Hematopoietic multipotent progenitor cell treated with erythropoietin and hydrocortisone succinate and interleukin-3 and kit ligand, for 15 days (in vitro differentiated cells): Measurements from ENCODE around the gene FMN2.

Source experiments
- DNase-seq: peaks from one replicate; pipeline ENCODE4 v3.0.0-alpha.2; 2015; ENCODE audit warnings: low spot score

FMN2 gene

DNA sequence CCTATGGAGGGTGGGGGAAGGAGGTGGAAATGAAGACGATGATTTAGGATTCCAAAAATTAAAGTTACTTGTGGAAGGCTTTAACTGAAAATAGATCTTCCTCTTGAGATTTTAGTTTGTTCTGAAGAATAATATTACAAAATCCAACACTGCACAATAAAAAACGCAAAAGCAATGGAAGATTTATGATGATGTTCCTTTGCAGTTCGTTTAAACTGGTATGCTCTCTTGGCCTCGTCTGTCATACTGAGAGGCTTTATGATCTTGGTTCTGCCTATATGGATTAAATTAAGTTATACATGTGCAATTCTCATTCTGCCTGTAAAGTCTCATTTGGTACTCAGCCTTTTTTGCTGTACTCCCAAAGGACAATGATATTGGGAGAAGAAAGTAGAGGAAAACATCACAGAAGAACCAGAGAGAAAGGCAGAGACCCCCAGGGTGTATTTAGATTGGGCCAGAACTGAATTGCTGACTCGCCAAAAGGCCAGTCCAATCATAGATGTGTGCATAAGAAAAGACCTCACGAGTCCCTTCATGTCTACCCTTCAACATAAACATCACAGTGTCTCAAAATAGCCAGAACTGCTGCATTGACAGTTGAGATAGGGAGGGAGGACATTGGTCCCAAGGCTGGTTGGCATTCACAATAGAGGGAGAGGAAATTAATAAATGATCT, 331.7 kb downstream of the FMN2 start:
- DNase-seq: no peak

DNA sequence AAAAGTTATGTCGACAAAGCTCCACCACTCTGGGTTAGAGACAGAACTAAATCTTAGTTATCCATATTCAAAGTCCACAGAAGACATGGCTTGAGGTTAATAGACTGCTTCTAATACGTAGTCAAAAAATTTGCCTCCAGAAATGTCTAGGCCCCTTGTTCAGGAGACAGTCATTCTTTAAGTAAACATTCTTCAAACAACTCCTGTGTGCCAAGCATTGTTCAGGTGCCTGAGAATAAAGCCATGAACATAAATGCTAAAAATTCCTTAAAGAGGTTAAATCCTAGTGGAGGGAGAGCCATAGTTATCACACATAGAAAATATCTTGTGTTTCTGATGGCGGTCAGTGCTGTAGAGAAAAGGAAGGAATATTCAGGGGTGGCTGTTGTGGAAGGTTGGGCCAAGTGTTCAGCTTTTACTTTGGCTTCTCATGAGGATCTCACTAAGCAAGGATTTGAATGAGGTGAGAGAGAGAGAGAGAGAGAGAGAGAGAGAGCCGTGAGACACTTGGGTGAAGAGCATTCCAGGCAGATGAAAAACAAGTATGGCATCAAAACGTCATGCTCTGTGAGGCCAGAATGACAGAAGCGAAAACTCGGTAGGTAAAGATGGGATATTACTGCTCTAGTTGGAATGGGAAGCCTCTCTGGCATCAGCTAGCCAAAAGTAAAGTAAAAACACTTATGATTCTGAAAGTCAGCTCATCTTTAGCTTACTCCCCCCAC, 333.2 kb downstream of the FMN2 start:
- no peak for DNase-seq

DNA sequence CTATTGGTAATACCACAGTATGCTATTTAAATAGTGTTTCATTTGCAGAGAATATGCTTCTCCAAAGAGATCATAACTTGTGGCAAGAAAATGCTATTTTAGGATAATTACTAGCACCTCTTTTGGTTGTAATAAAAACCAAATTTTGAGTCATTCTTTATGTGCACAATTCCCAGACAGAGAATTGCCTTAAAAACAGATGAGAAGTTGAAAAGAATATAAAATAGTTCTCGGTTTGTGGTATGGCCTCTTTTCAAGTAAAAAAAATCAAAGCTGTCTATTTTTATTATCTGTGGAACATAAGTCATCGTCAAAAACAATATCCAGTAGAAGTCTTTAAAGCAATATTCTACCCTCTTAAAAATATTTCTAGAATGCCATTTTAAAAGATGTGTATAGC, 334.4 kb downstream of the FMN2 start:
- DNase-seq: no peak

DNA sequence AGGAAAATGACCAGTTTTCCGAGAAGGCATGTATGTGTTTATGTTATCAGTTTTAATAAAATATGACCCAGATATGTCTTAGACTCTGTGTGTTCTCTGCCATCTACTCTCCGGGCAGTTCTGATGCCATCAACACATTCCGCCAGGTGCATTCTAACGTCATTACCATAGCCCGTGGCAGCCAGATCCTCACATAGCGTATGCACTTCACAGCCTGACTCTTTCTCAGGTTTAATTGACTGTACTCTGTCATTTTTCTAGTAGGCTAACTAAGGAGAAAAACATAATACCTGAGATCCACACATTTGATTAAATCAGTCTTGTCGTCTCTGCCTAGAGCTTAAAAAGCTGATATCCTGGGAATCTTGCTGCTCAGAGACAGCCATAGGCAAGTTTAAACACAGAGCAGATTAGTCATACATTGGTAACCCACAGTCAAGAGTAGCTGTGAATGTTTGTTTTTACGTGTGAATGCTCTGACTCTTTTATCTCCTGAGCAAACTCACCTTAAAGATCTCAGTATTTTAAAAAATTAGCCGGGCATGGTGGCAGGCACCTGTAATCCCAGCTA, 344.4 kb downstream of the FMN2 start:
- no peak for DNase-seq

DNA sequence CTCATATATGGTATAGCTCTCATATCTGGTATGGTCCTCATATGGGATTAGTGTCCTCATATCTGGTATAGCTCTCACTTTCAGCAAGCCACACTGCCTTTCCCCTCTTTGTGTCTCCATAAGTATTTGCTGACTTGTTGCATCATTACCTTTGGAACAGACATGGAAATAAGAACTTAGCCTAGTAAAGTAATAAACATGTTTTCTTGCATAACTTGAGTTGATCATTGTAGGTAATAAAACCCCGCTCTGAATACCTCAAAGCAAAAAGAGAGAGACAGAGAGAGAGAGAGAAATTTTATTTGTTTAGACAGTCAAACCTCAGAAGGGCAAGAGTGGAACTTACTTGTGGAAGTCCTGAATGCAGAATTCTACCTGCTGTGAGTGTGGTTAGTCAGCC, 350.0 kb downstream of the FMN2 start:
- no peak for DNase-seq

DNA sequence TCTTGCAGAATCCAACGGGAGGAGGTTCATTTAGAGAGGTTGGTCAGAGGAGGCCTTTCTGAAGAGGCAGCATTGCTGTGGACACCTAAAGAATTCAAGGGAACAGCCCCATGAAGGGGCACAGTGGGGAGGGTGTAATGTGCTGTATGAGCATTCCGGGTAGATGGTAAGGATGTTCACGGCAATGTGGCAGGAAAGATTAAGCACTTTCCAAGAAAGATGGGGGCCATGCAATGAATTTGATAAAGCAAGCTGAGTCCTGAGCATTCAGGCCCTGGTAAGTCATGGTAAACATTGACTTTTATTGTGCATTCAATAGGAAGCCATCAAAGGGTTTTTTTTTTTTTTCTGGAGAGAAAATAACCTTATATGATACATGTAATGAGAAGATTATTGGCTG, 353.7 kb downstream of the FMN2 start:
- no peak for DNase-seq

DNA sequence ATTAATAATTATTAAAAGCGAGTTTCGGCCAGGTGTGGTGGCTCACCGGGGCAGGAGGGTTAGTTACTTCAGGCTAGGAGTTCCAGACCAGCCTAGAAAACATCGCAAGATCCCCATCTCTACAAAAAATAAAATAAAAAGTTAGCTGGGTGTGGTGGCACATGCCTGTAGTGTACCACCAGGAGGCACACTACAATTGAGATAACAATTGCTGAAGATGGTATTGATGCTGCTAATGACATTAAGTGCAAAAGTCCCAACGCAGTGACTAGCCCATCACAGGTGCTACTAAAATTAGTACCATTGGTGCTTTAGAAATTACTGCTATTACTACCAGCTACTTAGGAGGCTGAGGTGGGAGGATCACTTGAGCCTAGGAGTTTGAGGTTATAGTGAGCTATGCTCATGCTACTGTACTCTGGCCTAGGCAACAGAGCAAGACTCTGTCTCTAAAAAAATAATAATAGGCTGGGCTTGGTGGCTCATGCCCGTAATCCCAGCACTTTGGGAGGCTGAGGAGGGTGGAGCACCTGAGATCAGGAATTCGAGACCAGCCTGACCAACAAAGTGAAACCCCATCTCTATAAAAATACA, 363.6 kb downstream of the FMN2 start:
- DNase-seq: no peak

DNA sequence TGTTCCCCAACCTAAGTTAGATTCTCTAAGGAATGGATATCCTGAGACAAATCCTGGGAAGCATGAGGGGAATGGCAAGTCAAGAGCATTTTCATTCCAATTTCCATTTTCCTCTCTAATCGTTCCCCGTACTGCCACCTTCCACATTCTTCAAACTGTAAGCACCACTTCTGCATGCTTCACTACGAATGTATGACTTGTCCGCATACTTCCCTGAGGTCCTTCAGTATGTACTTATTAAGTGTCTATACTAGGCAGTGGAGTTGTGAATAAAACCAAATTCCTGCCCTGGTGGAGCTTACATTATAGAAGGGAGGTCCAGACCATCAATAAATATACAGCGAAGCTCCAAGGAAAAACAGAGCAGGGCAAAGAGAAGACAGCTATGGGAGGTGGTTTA, 365.5 kb downstream of the FMN2 start:
- no peak for DNase-seq

DNA sequence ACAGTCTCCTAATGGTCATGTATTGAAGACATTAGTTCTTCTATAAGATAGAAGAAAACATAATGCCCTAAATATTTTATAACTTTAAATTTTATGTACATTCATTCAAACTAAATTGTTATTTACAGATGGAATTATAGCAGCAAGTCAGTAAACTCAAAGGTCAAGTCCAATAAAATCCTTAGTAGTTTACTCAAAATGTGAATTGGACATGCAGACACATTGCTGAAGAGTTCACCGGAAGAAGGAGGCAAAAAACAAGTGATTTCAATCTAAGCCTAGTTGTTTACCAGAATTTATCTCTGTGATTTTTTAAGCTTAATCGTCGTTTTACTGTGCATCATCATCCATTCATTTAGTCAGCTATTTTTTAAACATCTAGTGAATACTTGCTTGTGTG, 370.6 kb downstream of the FMN2 start:
- no peak for DNase-seq

DNA sequence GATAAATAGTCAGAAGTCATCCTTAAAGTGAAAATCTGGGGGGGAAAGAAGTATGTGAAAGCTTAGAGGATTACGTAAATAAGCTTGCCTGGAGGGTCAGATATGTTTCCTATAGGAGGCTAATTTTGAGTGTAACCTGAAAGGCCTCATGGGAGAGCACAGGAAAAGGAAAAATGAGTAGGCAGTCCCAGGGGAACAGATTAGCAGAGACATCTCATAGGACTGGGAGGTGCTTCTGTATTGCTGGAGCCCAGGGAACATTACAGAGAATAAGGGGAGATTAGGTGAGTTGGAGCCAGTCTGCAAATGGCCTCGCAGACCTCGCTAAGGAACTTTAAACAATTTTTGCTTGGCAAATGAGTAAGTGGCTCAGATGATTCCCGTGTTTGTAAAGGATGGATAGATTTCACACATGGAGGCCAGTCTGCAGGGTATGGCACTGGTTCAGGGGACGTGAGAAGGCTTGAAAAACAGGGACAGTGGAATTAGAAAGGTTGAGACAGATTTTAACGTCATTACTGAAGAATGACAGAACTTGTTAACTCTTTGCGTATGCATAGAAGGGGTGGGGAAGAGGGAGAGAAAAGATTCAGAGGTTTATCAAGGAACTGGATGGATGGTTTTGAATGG, 371.2 kb downstream of the FMN2 start:
- DNase-seq: no peak

DNA sequence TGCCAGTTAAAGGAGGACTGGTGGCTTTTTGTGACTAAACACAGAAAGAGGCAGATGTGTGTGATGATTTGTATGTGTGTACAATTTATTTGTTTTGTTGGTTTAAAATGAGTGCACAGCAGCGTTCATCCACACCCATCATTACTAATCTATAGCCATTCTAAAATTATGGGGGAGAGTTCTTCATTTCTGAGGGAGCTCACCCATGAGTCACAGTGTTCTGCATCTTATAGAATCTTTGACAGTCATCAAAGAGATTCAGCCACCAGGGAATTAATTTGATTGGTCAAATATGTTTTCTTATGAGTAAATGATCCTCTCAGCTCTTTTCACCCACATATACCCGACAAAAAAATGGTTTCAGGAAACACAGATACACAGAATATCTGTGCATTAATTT, 372.4 kb downstream of the FMN2 start:
- no peak for DNase-seq

DNA sequence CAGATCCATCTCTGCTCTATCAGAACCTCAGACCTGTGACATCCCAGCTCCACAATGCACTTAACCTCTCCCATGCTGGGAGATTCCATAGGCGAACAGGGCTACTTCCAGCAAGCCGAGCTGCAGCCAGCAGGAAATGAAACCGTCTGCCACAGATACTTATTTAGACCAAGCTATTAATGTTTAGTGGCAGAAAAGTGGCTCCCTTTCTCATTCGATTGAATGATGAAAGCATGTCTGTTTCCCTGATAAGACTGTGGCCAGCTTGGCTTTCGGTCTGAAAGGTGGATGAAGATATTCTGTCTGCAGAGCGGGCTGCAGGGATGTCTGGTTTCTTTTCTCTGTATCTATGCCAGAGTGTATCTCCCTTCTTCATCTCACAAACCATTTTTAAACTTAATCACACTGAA, 373.9 kb downstream of the FMN2 start:
- no peak for DNase-seq

DNA sequence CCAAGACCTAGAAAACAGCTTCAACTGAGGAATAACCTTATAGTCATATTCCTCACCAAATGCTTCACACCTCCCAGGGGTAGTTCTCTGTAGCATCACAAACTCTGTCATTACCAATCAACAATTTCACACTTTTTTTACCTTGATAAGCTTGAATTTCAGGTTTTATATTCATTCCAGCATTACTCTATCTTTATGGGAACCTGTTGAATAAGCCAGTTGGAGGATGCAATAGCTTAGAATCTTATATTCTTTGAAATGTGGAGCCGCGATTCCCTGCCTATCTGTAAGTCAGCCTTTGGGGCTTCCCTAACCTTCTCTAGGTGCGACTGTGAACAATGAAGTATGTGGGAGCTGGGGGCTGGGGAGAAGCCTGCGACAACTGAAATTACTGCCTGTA, 374.8 kb downstream of the FMN2 start:
- DNase-seq: no peak

DNA sequence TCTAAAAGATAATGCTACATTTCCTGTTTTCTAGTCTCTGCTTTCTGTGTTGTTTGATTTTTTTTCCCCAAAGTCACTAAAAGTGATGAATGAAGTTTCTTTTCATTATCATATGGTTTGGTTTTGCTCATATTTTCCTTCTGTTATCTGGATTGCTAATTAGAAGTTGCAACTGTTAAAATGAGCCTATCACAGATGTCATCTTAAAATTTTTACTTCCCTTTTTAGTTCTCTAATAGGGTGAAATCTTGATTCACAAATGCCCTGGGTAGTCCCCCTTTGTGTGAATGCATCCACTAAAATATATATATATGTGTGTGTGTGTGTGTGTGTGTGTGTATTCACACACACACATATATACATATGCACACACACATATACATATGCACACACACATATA, 376.2 kb downstream of the FMN2 start:
- DNase-seq: no peak

DNA sequence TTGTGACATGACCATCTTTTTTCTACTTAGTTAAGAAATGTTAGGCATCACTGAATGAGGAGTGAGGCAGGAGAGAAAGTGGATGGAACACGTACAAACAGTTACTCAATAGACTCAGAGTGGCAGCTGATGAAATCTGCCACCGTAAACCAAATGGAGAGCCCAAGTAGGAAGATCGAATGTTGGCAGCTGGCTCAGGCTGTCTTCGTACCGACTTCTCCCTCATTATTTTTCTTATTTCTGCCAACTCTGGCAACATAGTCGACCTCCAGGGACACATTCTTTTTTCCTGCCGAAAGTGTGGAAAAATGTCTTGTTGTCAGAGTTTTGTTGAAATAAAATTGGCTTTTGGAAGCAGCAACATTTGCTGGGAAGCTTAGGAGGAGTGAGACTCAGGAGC, 377.0 kb downstream of the FMN2 start:
- DNase-seq: no peak

DNA sequence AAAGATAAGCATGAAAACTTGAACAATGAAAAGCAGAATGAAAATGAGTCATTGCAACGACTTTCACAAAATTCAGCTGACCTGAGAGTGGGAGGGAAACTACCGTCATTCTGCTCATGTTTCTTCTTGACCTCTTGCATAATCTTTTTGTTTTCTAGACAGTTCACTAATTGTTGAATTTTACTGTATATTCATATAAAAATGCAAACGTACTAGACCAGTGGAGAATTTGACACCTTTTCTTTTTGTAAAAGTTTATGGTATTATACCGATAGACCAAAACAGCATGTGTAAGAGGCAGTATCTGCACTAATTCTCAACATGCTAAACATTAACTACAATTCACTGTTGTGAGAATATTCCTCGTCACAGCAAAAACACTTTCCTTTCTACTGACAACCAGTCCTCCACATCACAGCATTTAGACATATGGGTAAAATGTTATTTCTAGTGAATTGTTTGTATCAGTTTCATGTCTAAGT, 382.5 kb downstream of the FMN2 start:
- no peak for DNase-seq

DNA sequence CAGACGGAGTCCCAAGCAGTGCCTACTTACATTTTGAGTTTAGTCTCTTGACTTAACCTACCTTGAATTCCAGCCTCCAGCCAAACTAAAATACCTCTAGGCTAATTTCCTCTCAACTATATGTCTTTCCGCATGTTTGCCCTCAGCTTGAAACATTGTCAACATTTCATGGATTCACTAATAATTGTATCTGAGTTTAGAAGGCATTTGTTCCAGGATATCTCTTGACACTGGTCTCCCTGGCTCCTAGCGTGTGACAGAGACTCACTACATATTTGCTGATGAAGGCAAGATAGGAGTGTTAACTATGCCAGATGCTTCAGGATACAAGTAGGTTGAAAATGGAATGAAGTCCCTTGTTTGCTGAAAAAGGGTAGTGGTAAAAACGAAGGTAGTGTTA, 384.1 kb downstream of the FMN2 start:
- DNase-seq: no peak

DNA sequence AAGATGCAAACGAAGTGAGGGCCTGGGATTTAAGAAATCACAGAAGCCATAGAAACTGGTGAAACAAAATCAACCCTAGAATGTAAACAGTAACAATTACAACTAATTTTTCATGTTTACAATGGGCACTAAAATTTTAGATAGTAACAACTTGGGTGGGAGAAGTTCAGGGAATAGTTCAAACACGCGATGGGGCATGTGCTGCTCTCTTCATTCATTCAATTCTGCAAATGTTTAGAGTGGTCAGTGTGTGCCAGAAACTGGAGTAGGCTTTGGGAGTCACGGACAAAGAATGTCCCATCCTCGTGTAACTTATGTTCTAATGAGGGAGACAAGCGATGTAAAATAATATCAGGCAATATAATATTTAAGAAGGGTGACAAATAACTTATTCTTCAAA, 386.9 kb downstream of the FMN2 start:
- DNase-seq: no peak

DNA sequence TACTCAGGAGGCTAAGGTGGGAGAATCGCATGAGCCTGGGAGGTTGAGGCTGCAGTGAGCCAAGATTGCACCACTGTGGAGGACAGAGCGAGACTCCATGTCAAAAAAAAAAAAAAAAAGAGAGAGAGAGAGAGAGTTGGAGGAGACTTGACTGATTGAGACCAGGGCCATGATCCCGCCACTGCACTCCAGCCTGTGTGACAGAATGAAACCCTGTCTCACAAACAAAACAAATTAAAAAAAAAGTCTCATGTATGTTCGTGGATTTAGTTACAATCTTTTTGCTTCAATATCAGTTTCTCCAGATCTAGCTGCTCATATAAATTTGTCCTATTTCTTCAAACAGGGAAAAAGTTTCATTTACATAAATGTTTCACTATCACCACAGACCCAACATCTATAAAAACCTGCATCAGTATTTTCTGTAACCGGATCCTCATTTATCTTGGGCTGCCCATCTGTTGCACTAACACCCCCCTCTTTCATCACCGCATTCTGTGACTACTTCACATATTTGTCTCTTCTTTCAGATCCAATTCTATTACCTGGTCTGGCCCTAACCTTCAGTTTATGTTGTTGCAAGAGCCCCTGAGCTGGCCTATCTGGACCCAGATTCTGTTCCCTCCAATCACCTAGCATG, 393.2 kb downstream of the FMN2 start:
- DNase-seq: no peak

DNA sequence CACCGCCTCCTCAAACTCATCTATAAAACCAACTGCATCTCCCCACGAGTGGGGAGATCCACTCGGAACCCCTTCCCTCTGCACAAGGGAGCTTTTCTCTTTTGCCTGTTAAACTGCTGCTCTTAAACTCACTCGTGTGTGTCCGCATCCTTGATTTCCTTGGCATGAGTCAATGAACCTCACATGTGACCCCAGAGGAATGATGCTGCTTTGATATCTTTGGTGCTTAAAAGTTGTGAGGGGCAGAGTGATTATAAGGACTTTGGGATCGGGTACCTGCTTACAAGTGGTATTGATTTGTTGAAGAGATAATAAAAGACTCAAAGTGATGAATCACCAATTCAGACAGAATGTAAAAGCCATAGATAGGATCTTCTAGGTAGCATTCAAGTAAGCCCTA, 394.9 kb downstream of the FMN2 start:
- DNase-seq: no peak

DNA sequence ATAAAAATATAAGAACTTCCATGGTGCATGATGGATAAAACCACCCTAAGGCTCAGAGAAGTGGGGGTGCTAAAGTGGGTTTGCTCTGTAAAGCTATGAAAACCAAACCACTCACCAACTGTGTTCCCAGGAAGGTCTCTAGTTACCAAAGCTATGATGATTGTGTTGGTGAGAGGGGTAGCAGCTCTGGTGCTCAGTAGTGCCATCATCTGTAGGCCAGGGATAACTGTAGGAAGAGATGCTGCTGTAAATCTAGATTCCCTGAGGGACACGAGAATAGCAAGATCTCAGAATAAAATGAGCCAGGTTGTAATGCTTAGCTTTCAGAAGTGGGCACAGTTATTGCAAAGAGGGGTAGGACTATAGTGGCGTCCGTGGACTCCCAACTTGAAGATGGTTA, 395.8 kb downstream of the FMN2 start:
- no peak for DNase-seq

DNA sequence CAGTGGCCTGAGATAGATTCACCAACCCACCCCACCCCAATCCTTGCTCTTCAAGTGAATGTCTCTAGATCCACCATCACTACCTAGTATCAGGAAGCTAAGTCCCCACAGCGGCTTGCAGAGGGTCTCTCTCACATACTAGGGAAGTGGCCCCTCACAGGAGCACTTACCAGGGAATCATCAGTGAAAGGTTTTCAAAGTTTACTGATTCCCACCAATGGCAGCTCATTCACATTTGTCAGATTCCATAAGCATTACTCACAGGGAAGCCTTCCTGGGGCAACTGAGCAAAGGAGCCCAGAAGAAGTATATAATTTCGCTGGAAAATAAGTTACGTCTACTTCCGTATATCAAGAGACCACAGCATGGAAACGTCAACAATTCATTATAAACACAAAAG, 399.5 kb downstream of the FMN2 start:
- DNase-seq: no peak
